Stomach smooth muscle (tissue), 2 donors: ENCODE measurements around the gene ZNF287.
"Not testable (repeated sequence)": the region's sequence is repeated elsewhere in the genome, so short reads cannot be mapped to it uniquely, and the experiment has no call there.

Experiments used
- H3K27ac ChIP-seq: one replicate; pipeline ENCODE4 v1.7.0; 2013; ENCODE audit warnings: mild to moderate bottlenecking, low read length, inconsistent platforms
- H3K27me3 ChIP-seq, 2 donors: one replicate each; pipeline ENCODE4 v1.7.0; 2013; ENCODE audit warnings: low read length in 2 of 2; ENCODE audit not compliant: insufficient read depth in 2 of 2, control insufficient read depth in 1 of 2
- H3K36me3 ChIP-seq, 2 donors: one replicate each; pipeline ENCODE4 v1.7.0; 2013; ENCODE audit warnings: low read length in 2 of 2; ENCODE audit not compliant: control insufficient read depth in 2 of 2, insufficient read depth in 2 of 2
- H3K4me1 ChIP-seq: one replicate; pipeline ENCODE4 v1.7.0; 2013; ENCODE audit warnings: low read length; ENCODE audit not compliant: control insufficient read depth, insufficient read depth
- H3K4me3 ChIP-seq, 2 donors: one replicate each; pipeline ENCODE4 v1.7.0; 2013; ENCODE audit warnings: low read length in 2 of 2
- H3K9ac ChIP-seq, 2 donors: one replicate each; pipeline ENCODE4 v1.7.0; 2013; ENCODE audit warnings: low read length in 2 of 2, mild to moderate bottlenecking in 1 of 2
- H3K9me3 ChIP-seq, 2 donors: one replicate each; pipeline ENCODE4 v1.7.0; 2013; ENCODE audit warnings: low read length in 2 of 2; ENCODE audit not compliant: control insufficient read depth in 2 of 2
- donor health status: healthy.
- donor health status: Pancreatic carcinoma.

The ZNF287 gene

GRCh38 chr17:16569358-16569712, 331 bp upstream of the ZNF287 start:
- Histone ChIP-seq H3K9me3 (no peaks in the 10 kb centered on the region), H3K27me3 (no peaks in the 10 kb centered on the region), H3K4me1 (peaks cover 10% of the 10 kb centered on the region), H3K27ac (no peak overlapping the region), H3K36me3 (peaks cover 2 to 5% of the 10 kb centered on the region in 2 donors), H3K9ac (no peak overlapping the region), H3K4me3 (peak overlapping the region; percentile 74 to 88)

GRCh38 chr17:16552637-16553045, 16.4 kb downstream of the ZNF287 start:
- no peak overlapping the region for H3K9ac ChIP-seq
- peak overlapping the region in 1 of 2 donors; percentile 45 for H3K4me3 ChIP-seq
- peaks cover 31 to 47% of the 10 kb centered on the region in 2 donors for H3K9me3 ChIP-seq
- H3K27me3 ChIP-seq = no peaks in the 10 kb centered on the region
- no peaks in the 10 kb centered on the region for H3K4me1 ChIP-seq
- H3K36me3 ChIP-seq = peaks cover 30 to 39% of the 10 kb centered on the region in 2 donors
- H3K27ac ChIP-seq = no peak overlapping the region

GRCh38 chr17:16551878-16552636, 16.9 kb downstream of the ZNF287 start:
- Histone ChIP-seq H3K27me3 (no peaks in the 10 kb centered on the region), H3K4me1 (no peaks in the 10 kb centered on the region), H3K4me3 (peak overlapping the region in 1 of 2 donors; percentile 45), H3K36me3 (peaks cover 24 to 34% of the 10 kb centered on the region in 2 donors), H3K27ac (no peak overlapping the region), H3K9me3 (peaks cover 29 to 48% of the 10 kb centered on the region in 2 donors), H3K9ac (no peak overlapping the region)

GRCh38 chr17:16537130-16537458, 31.9 kb downstream of the ZNF287 start:
- Histone ChIP-seq H3K27me3 (peaks cover 0 to under 1% of the 10 kb centered on the region in 2 donors), H3K36me3 (no peaks in the 10 kb centered on the region), H3K9me3 (no peaks in the 10 kb centered on the region), H3K27ac (no peak overlapping the region), H3K9ac (no peak overlapping the region), H3K4me1 (no peaks in the 10 kb centered on the region), H3K4me3 (peak overlapping the region in 1 of 2 donors; percentile 52)

GRCh38 chr17:16534236-16534635, 34.8 kb downstream of the ZNF287 start:
- Histone ChIP-seq H3K9me3 (no peaks in the 10 kb centered on the region), H3K27me3 (peaks cover 0 to 2% of the 10 kb centered on the region in 2 donors), H3K4me3 (no peak overlapping the region), H3K36me3 (no peaks in the 10 kb centered on the region), H3K4me1 (no peaks in the 10 kb centered on the region), H3K9ac (no peak overlapping the region), H3K27ac (no peak overlapping the region)

- Histone ChIP-seq H3K9ac (no peak overlapping the region), H3K4me1 (no peaks in the 10 kb centered on the region), H3K27ac (no peak overlapping the region), H3K36me3 (no peaks in the 10 kb centered on the region), H3K9me3 (no peaks in the 10 kb centered on the region), H3K27me3 (peaks cover 2 to 6% of the 10 kb centered on the region in 2 donors), H3K4me3 (no peak overlapping the region)
These were observed 39.1 kb downstream of the ZNF287 start for GRCh38 chr17:16529906-16530305.

- no peak overlapping the region for H3K9ac ChIP-seq
- peaks cover 2 to 6% of the 10 kb centered on the region in 2 donors for H3K27me3 ChIP-seq
- H3K36me3 ChIP-seq = no peaks in the 10 kb centered on the region
- no peaks in the 10 kb centered on the region for H3K9me3 ChIP-seq
- no peak overlapping the region for H3K4me3 ChIP-seq
- no peak overlapping the region for H3K27ac ChIP-seq
- H3K4me1 ChIP-seq = no peaks in the 10 kb centered on the region
These were observed 41.7 kb downstream of the ZNF287 start for GRCh38 chr17:16527298-16527697.

- not testable (repeated sequence) for H3K4me3 ChIP-seq, H3K4me1 ChIP-seq, H3K9ac ChIP-seq, H3K27me3 ChIP-seq, H3K9me3 ChIP-seq, H3K36me3 ChIP-seq, H3K27ac ChIP-seq
These were observed 43.4 kb downstream of the ZNF287 start for GRCh38 chr17:16525556-16525955.

GRCh38 chr17:16521070-16521727, 47.8 kb downstream of the ZNF287 start:
- H3K27me3 ChIP-seq = peaks cover 6 to 11% of the 10 kb centered on the region in 2 donors
- peak overlapping the region in 1 of 2 donors; percentile 22 for H3K4me3 ChIP-seq
- no peaks in the 10 kb centered on the region for H3K9me3 ChIP-seq
- H3K9ac ChIP-seq = no peak overlapping the region
- H3K27ac ChIP-seq = no peak overlapping the region
- peaks cover 7% of the 10 kb centered on the region for H3K4me1 ChIP-seq
- H3K36me3 ChIP-seq = no peaks in the 10 kb centered on the region

GRCh38 chr17:16519021-16519420, 50.0 kb downstream of the ZNF287 start:
- peaks cover 7% of the 10 kb centered on the region for H3K4me1 ChIP-seq
- H3K27ac ChIP-seq = no peak overlapping the region
- no peaks in the 10 kb centered on the region for H3K9me3 ChIP-seq
- H3K27me3 ChIP-seq = peaks cover 6 to 16% of the 10 kb centered on the region in 2 donors
- H3K36me3 ChIP-seq = no peaks in the 10 kb centered on the region
- no peak overlapping the region for H3K9ac ChIP-seq
- no peak overlapping the region for H3K4me3 ChIP-seq

- H3K4me1 ChIP-seq = peaks cover 7% of the 10 kb centered on the region
- no peak overlapping the region for H3K9ac ChIP-seq
- H3K27me3 ChIP-seq = peaks cover 6 to 16% of the 10 kb centered on the region in 2 donors
- H3K36me3 ChIP-seq = no peaks in the 10 kb centered on the region
- H3K4me3 ChIP-seq = no peak overlapping the region
- no peaks in the 10 kb centered on the region for H3K9me3 ChIP-seq
- H3K27ac ChIP-seq = no peak overlapping the region
These were observed 51.5 kb downstream of the ZNF287 start for GRCh38 chr17:16517477-16517876.
